ENCODE results near the gene ITPRID1.

DNA sequence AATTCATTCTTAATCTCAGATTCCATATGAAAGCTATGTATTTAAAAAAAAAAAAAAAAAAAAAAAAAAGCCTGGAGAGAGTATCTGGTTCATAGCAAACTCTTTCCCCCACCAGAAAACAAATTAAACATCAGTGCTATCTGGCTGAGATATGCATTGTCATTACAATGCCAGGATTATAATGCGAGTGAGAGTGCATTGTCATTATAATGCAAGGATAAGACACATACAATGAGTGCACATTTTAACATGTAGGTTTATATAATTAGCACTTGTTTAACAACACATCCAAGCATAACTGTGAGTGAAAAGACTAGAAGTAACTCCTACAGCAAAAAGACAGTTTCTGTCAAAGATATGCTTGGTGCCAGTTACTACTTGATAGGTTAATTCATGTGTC, 48.1 kb downstream of the ITPRID1 start:
- TF ChIP-seq POLR2A (IDR thresholded peaks at IDR 0.05): no peak
- TF ChIP-seq, protein P1, sequence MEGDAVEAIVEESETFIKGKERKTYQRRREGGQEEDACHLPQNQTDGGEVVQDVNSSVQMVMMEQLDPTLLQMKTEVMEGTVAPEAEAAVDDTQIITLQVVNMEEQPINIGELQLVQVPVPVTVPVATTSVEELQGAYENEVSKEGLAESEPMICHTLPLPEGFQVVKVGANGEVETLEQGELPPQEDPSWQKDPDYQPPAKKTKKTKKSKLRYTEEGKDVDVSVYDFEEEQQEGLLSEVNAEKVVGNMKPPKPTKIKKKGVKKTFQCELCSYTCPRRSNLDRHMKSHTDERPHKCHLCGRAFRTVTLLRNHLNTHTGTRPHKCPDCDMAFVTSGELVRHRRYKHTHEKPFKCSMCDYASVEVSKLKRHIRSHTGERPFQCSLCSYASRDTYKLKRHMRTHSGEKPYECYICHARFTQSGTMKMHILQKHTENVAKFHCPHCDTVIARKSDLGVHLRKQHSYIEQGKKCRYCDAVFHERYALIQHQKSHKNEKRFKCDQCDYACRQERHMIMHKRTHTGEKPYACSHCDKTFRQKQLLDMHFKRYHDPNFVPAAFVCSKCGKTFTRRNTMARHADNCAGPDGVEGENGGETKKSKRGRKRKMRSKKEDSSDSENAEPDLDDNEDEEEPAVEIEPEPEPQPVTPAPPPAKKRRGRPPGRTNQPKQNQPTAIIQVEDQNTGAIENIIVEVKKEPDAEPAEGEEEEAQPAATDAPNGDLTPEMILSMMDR (IDR thresholded peaks at IDR 0.05): no peak

Measured in uterus (tissue), 2 donors.